ENCODE measurements around the gene FAM120B. TPM values are rescaled to one million over a fixed set of nuclear protein-coding genes. Genes with fewer than 3 reads are reported as not detected.

FAM120B gene
- total RNA-seq, 6 experiments from 2014 or later = 33.3 to 36.6 (median 35.4) TPM

- TF ChIP-seq CTCF (IDR thresholded peaks at IDR 0.05) = no peak
- no peaks in the 10 kb centered on the region for H3K9me3 Mint-ChIP-seq
- no peak overlapping the region for H3K4me3 Mint-ChIP-seq
- H3K36me3 Mint-ChIP-seq (ENCODE audit: low read depth) = no peaks in the 10 kb centered on the region
- peaks cover 3% of the 10 kb centered on the region for H3K27me3 Mint-ChIP-seq (ENCODE audit: insufficient read depth)
- H3K4me1 Mint-ChIP-seq (ENCODE audit: low read depth) = peaks cover 7% of the 10 kb centered on the region; the same call in 1 of the 2 replicates
- DNase-seq = no peak
- no peak overlapping the region for H3K27ac Mint-ChIP-seq
Measured at GRCh38 chr6:170420283-170420682, 113.7 kb downstream of the FAM120B start.

GRCh38 chr6:170420791-170421776 is 114.5 kb downstream of the FAM120B start:
- no peak for DNase-seq
- TF ChIP-seq CTCF (IDR thresholded peaks at IDR 0.05) = no peak
- Mint-ChIP-seq H3K4me1 (ENCODE audit: low read depth) (peaks cover 6% of the 10 kb centered on the region; the same call in 1 of the 2 replicates), H3K9me3 (no peaks in the 10 kb centered on the region), H3K36me3 (ENCODE audit: low read depth) (no peaks in the 10 kb centered on the region), H3K4me3 (no peak overlapping the region), H3K27ac (no peak overlapping the region), H3K27me3 (ENCODE audit: insufficient read depth) (peaks cover 3% of the 10 kb centered on the region)

- Mint-ChIP-seq H3K4me3 (no peak overlapping the region), H3K9me3 (no peaks in the 10 kb centered on the region), H3K27ac (no peak overlapping the region), H3K4me1 (ENCODE audit: low read depth) (no peaks in the 10 kb centered on the region), H3K27me3 (ENCODE audit: insufficient read depth) (no peaks in the 10 kb centered on the region; the same call in none of the 2 replicates), H3K36me3 (ENCODE audit: low read depth) (no peaks in the 10 kb centered on the region)
- no peak for DNase-seq
- TF ChIP-seq CTCF (IDR thresholded peaks at IDR 0.05) = no peak
Measured at GRCh38 chr6:170421921-170422320, 115.4 kb downstream of the FAM120B start.

- H3K4me3 Mint-ChIP-seq = no peak overlapping the region
- H3K27me3 Mint-ChIP-seq (ENCODE audit: insufficient read depth) = no peaks in the 10 kb centered on the region; the same call in none of the 2 replicates
- no peaks in the 10 kb centered on the region for H3K36me3 Mint-ChIP-seq (ENCODE audit: low read depth)
- H3K4me1 Mint-ChIP-seq (ENCODE audit: low read depth) = no peaks in the 10 kb centered on the region
- DNase-seq = no peak
- H3K27ac Mint-ChIP-seq = no peak overlapping the region
- H3K9me3 Mint-ChIP-seq = no peaks in the 10 kb centered on the region
- TF ChIP-seq CTCF (IDR thresholded peaks at IDR 0.05) = no peak
Measured at GRCh38 chr6:170423030-170423429, 116.5 kb downstream of the FAM120B start.

- no peaks in the 10 kb centered on the region for H3K4me1 Mint-ChIP-seq (ENCODE audit: low read depth)
- no peak overlapping the region for H3K4me3 Mint-ChIP-seq
- TF ChIP-seq CTCF (IDR thresholded peaks at IDR 0.05) = no peak
- no peaks in the 10 kb centered on the region; the same call in none of the 2 replicates for H3K27me3 Mint-ChIP-seq (ENCODE audit: insufficient read depth)
- no peak for DNase-seq
- H3K9me3 Mint-ChIP-seq = no peaks in the 10 kb centered on the region
- H3K27ac Mint-ChIP-seq = no peak overlapping the region
- no peaks in the 10 kb centered on the region for H3K36me3 Mint-ChIP-seq (ENCODE audit: low read depth)
Measured at GRCh38 chr6:170423814-170424603, 117.5 kb downstream of the FAM120B start.
